Neural crest cell (in vitro differentiated cells): ENCODE measurements around the gene GMEB2. TPM values are rescaled to one million over a fixed set of nuclear protein-coding genes. Genes with fewer than 3 reads are reported as not detected.
A peak's percentile ranks its signal among the peaks of the same experiment; 100 is the strongest.

Experiments used
- DNase-seq: peaks from one replicate; pipeline ENCODE4 v3.0.0; 2021; ENCODE audit warnings: low read depth, mixed read lengths, low spot score
- H3K27ac Mint-ChIP-seq: one replicate; pipeline ENCODE4 v1.8.0; 2021; ENCODE audit warnings: mild to moderate bottlenecking, mixed read lengths; ENCODE audit not compliant: unreplicated experiment
- H3K27me3 Mint-ChIP-seq: 2 replicates; pipeline ENCODE4 v1.8.0; 2021; ENCODE audit warnings: low read depth, mild to moderate bottlenecking, mixed read lengths
- H3K36me3 Mint-ChIP-seq: 2 replicates; pipeline ENCODE4 v1.8.0; 2021; ENCODE audit warnings: low read depth, mild to moderate bottlenecking, mixed read lengths
- H3K4me1 Mint-ChIP-seq: 2 replicates; pipeline ENCODE4 v1.8.0; 2021; ENCODE audit warnings: mixed read lengths
- H3K4me3 Mint-ChIP-seq: one replicate; pipeline ENCODE4 v1.8.0; 2021; ENCODE audit warnings: mild to moderate bottlenecking, mixed read lengths
- H3K9me3 Mint-ChIP-seq: 2 replicates; pipeline ENCODE4 v1.8.0; 2021; ENCODE audit warnings: mixed read lengths
- total RNA-seq: library from RNA; stranded (reverse); gene quantifications from 2 replicates; pipeline ENCODE4 v1.2.1, GENCODE V29; 2021
- TF ChIP-seq, protein P1 (sequence below): fragments of 200-600 bp; sonication (generic); conservative IDR thresholded peaks from 2 replicates; pipeline ENCODE4 v1.5.0; 2021; ENCODE audit warnings: antibody characterized with exemption, mild to moderate bottlenecking

The GMEB2 gene
- total RNA-seq, 1 donor from 2014 or later, result 15.2 TPM

DNA sequence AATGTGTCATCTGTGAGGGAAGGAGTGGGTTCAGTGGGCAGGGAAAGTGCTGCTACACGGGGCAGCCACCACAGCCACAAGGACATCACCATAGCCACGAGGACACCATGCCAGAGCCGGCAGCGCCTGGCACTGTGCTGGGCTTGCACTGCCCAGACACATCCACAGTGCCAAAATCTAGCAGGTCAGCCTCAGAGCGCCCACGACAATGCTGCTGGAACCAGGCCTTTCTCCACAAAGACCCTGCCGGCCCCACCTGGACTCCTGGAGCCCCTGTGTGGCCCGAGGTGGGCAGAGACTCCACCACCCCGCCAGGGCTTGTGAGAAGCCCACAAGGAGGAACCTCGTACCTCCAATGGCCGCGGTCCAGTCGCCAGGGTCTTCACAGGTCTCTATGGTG is 34.2 kb downstream of the GMEB2 start:
- Mint-ChIP-seq H3K4me3 (no peak overlapping the region), H3K36me3 (peaks cover 5% of the 10 kb centered on the region), H3K27ac (peak overlapping the region; percentile 52), H3K4me1 (peaks cover 4% of the 10 kb centered on the region), H3K27me3 (no peaks in the 10 kb centered on the region), H3K9me3 (no peaks in the 10 kb centered on the region)
- DNase-seq, result no peak
- TF ChIP-seq, protein P1, sequence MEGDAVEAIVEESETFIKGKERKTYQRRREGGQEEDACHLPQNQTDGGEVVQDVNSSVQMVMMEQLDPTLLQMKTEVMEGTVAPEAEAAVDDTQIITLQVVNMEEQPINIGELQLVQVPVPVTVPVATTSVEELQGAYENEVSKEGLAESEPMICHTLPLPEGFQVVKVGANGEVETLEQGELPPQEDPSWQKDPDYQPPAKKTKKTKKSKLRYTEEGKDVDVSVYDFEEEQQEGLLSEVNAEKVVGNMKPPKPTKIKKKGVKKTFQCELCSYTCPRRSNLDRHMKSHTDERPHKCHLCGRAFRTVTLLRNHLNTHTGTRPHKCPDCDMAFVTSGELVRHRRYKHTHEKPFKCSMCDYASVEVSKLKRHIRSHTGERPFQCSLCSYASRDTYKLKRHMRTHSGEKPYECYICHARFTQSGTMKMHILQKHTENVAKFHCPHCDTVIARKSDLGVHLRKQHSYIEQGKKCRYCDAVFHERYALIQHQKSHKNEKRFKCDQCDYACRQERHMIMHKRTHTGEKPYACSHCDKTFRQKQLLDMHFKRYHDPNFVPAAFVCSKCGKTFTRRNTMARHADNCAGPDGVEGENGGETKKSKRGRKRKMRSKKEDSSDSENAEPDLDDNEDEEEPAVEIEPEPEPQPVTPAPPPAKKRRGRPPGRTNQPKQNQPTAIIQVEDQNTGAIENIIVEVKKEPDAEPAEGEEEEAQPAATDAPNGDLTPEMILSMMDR, result no peak

DNA sequence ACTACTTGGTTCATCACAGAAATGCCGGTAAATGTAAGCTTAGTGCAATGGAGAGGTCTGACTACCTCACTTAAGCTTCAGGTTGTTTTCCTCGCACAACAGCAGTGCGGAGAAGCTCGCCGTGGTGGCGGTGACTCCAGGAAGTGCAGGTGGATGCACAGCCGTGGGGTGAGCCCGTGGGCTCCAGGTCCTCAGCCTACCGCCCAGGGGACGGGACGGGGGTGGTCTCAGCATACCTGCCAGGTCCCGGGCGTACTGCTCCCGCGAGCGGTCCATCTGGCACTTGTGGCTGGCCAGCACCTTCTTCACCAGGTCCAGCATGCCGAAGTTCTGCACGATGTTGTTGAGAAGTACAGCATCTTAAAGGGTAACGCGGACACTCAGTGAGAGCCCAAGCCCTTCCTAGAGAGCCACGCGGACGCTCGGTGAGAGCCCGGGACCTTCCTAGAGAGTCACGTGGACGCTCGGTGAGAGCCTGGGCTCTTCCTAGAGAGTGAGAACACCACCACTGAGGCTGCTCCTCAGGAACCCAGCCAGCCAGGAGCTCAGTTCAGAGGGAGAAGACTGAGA is 35.0 kb downstream of the GMEB2 start:
- Mint-ChIP-seq H3K4me1 (peaks cover 9% of the 10 kb centered on the region), H3K9me3 (no peaks in the 10 kb centered on the region), H3K4me3 (no peak overlapping the region), H3K27ac (no peak overlapping the region), H3K36me3 (peaks cover 5% of the 10 kb centered on the region), H3K27me3 (no peaks in the 10 kb centered on the region)
- TF ChIP-seq, protein P1, result no peak
- DNase-seq, result no peak

DNA sequence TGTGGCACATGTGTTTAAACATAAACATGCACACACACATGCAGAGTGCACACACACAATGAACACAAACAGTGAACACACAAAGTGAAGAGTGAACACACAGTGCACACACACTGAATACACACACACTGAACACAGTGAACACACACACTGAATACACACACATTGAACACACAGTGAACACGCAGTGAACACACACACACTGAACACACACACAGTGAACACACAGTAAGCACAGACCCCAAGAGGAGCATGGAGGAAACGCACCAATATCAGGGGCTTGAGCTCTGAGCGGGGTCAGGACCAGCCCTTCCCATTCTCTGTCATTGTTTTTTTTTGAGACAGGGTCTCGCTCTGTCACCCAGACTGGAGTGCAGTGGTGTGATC is 35.8 kb downstream of the GMEB2 start:
- Mint-ChIP-seq H3K9me3 (no peaks in the 10 kb centered on the region), H3K4me3 (no peak overlapping the region), H3K4me1 (peaks cover 9% of the 10 kb centered on the region), H3K27ac (no peak overlapping the region), H3K36me3 (peaks cover 5% of the 10 kb centered on the region), H3K27me3 (no peaks in the 10 kb centered on the region)
- no peak for DNase-seq
- TF ChIP-seq, protein P1, result no peak

DNA sequence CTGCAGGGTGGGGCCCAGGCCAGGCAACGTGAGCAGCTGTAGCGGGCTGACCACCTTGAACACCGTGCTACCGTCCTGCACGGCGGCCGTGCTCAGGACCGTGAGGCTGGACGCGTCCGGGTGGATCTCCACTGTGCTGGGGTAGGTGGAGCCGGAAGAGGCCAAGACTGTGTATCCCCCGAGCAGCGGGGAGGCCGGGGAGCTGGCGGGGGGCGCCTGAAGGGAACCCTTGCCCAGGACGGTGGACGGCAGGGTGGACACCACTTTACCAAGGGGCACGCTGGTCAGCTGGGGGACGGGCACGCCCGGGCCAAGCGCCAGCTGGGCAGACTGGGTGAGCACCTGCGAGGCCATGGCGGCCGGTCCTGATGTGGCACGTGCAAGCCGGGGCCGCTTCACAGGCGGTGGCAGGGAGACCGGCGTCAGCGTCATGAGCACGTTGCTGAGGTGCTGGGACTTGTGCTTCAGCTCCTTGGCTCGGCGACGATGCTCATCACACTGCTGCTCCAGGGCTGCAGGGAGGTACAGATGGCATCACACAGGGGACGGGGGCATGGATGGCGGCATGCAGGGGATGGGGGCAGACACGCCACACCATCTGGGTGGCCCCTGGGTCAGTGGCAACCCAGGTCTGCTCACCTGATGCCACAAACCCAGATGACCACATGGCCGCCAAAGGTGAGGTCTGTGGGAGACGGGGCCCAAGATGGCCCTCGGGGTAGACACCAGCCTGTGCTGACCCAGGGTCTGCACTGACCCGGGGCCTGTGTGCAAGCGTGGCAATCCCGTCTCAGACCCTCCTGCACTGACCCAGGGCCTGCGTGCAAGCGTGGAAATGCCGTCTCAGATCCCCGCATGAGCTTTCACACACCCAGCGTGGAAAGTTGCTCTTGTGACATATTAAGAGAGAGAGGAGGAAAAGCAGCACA is 36.4 kb downstream of the GMEB2 start:
- Mint-ChIP-seq H3K27ac (no peak overlapping the region), H3K36me3 (peaks cover 5% of the 10 kb centered on the region), H3K4me1 (peaks cover 9% of the 10 kb centered on the region), H3K4me3 (no peak overlapping the region), H3K27me3 (no peaks in the 10 kb centered on the region), H3K9me3 (no peaks in the 10 kb centered on the region)
- no peak for DNase-seq
- TF ChIP-seq, protein P1, result no peak

DNA sequence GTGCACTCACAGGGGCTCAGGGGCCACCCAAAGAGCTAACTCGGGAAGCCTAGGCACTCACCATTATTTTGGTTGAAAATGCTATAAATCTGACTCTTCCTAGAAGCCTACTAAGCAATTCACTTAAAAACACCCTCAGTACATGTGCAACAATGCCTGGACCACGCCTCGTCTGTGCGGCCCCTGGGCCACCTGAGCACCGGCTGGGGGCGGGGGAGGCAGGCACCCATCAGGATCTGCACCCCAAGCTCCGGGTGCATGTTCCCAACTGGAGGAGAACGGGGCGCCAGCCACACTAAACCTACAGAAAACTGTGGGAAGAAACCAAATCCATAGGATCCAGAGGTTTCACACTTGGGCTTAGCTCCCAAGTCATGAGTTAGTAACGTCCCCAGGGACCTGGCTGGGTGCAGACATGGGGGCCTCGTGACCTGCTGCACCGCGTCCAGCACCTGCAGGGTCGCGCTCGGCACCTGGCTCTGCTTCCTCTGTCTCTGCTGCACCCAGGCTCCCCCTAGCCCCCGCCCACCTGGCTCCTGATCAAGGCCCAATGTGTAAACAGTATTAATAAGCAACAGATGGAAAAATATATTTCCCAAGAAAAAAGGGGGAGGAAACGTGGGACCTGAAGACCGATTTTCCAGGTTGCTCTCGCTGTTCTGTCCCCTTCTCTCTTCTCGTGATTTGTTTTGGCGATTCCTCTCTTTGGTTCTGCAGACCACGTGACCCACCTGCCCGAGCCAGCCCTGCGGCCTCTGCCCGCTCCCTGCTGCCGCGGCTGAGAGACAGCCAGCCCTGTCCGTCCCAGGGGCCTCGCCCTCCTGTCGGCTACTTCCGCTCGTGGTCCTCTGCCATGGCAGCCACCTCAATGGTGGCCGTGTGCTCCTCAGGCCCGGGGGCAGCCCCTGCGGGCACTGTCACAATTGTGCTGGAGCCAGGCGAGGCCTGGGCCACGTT is 37.4 kb downstream of the GMEB2 start:
- Mint-ChIP-seq H3K9me3 (no peaks in the 10 kb centered on the region), H3K36me3 (peaks cover 5% of the 10 kb centered on the region), H3K27ac (no peak overlapping the region), H3K4me3 (no peak overlapping the region), H3K27me3 (no peaks in the 10 kb centered on the region), H3K4me1 (peaks cover 9% of the 10 kb centered on the region)
- TF ChIP-seq, protein P1, result no peak
- no peak for DNase-seq
